Frontal cortex (tissue), 4 donors: ENCODE results near the gene PAWR. TPM values are rescaled to one million over a fixed set of nuclear protein-coding genes. Genes with fewer than 3 reads are reported as not detected.
"Not testable (repeated sequence)": the region's sequence is repeated elsewhere in the genome, so short reads cannot be mapped to it uniquely, and the experiment has no call there.

Experiments used
- DNase-seq, 2 donors: peaks; one replicate each; pipeline ENCODE4 v3.0.0; 2012; ENCODE audit warnings: low spot score in 2 of 2
- FAIRE-seq: peaks from 2 replicates; lab custom pipeline; 2012; peaks lifted over from hg19 to GRCh38; lab: Jason Lieb, UNC
- total RNA-seq: library from RNA; depleted of rRNA; stranded (reverse); fragments of >200 nt; gene quantifications from one replicate; pipeline ENCODE4 v1.2.3, GENCODE V29; 2014
- donor health status: control.
- donor health status: control.
- donor health status: control.

PAWR gene
- total RNA-seq, 1 donor from 2014 or later: 22.0 TPM

- FAIRE-seq (no peak), DNase-seq (no peak)
Observed at GRCh38 chr12:79688376-79689060, 2.2 kb downstream of the PAWR start.

- DNase-seq: no peak
- FAIRE-seq: no peak
Observed at GRCh38 chr12:79687711-79688260, 3.0 kb downstream of the PAWR start.

- FAIRE-seq (no peak), DNase-seq (no peak)
Observed at GRCh38 chr12:79686171-79686570, 4.6 kb downstream of the PAWR start.

- FAIRE-seq (no peak), DNase-seq (no peak)
Observed at GRCh38 chr12:79685068-79685467, 5.7 kb downstream of the PAWR start.

- FAIRE-seq, DNase-seq: not testable (repeated sequence)
Observed at GRCh38 chr12:79684338-79684737, 6.4 kb downstream of the PAWR start.

GRCh38 chr12:79682593-79682992 is 8.2 kb downstream of the PAWR start:
- DNase-seq (no peak), FAIRE-seq (no peak)

- DNase-seq (no peak), FAIRE-seq (no peak)
Observed at GRCh38 chr12:79681008-79681590, 9.7 kb downstream of the PAWR start.

- DNase-seq (no peak), FAIRE-seq (no peak)
Observed at GRCh38 chr12:79680051-79680450, 10.7 kb downstream of the PAWR start.

GRCh38 chr12:79678306-79678705 is 12.5 kb downstream of the PAWR start:
- no peak for FAIRE-seq

GRCh38 chr12:79677672-79678071 is 13.1 kb downstream of the PAWR start:
- DNase-seq: no peak
- no peak for FAIRE-seq

More at GRCh38 chr12:79678306-79678705, 12.5 kb downstream of the PAWR start:
- DNase-seq: no peak

GRCh38 chr12:79676579-79676978 is 14.2 kb downstream of the PAWR start:
- FAIRE-seq (no peak), DNase-seq (no peak)

- DNase-seq (no peak), FAIRE-seq (no peak)
Observed at GRCh38 chr12:79674629-79675028, 16.1 kb downstream of the PAWR start.

- DNase-seq (no peak), FAIRE-seq (no peak)
Observed at GRCh38 chr12:79673354-79673753, 17.4 kb downstream of the PAWR start.

- DNase-seq (no peak), FAIRE-seq (no peak)
Observed at GRCh38 chr12:79668113-79668512, 22.7 kb downstream of the PAWR start.

GRCh38 chr12:79665212-79665887 is 25.4 kb downstream of the PAWR start:
- DNase-seq (no peak), FAIRE-seq (no peak)

GRCh38 chr12:79664518-79664917 is 26.2 kb downstream of the PAWR start:
- FAIRE-seq (no peak), DNase-seq (no peak)

GRCh38 chr12:79662046-79662811 is 28.5 kb downstream of the PAWR start:
- no peak for FAIRE-seq
- DNase-seq: no peak

- no peak for FAIRE-seq
- DNase-seq: no peak
Observed at GRCh38 chr12:79661629-79662028, 29.1 kb downstream of the PAWR start.

GRCh38 chr12:79659961-79660431 is 30.8 kb downstream of the PAWR start:
- DNase-seq (no peak), FAIRE-seq (no peak)

- FAIRE-seq (no peak), DNase-seq (no peak)
Observed at GRCh38 chr12:79658221-79658620, 32.5 kb downstream of the PAWR start.
